Neutrophil (primary cell): ENCODE measurements around the gene SYNGR4.

Experiments
- H3K27ac ChIP-seq: fragments of 200-600 bp; sonication (generic); 2 replicates; pipeline ENCODE4 v1.5.1; 2016; ENCODE audit warnings: mild to moderate bottlenecking, moderate library complexity
- H3K27me3 ChIP-seq: fragments of 200-600 bp; sonication (generic); 2 replicates; pipeline ENCODE4 v1.6.0; 2016; ENCODE audit warnings: mild to moderate bottlenecking
- H3K36me3 ChIP-seq: fragments of 200-600 bp; sonication (generic); 2 replicates; pipeline ENCODE4 v1.5.1; 2017
- H3K4me1 ChIP-seq, 2 experiments: fragments of 200-600 bp in 1 of 2; sonication (generic) in 1 of 2; 1 replicate in 1 of 2; 2 replicates in 1 of 2; pipeline versions ENCODE4 v1.5.1 to v1.6.1; 2013 to 2016; ENCODE audit warnings: low read depth in 1 of 2, low read length in 1 of 2, mild to moderate bottlenecking in 1 of 2, moderate library complexity in 1 of 2; ENCODE audit not compliant: control insufficient read depth in 1 of 2, insufficient read depth in 1 of 2
- H3K4me3 ChIP-seq, 2 experiments: fragments of 200-600 bp in 1 of 2; sonication (generic) in 1 of 2; 1 replicate in 1 of 2; 2 replicates in 1 of 2; pipeline ENCODE4 v1.5.1; 2013 to 2016; ENCODE audit warnings: low read depth in 1 of 2, low read length in 1 of 2, mild to moderate bottlenecking in 1 of 2, moderate library complexity in 1 of 2
- H3K9me3 ChIP-seq: fragments of 200-600 bp; sonication (generic); 2 replicates; pipeline ENCODE4 v1.5.1; 2016
- CTCF ChIP-seq: fragments of 200-600 bp; sonication (generic); IDR thresholded peaks from 2 replicates; pipeline ENCODE4 v1.5.1; 2016; ENCODE audit warnings: antibody characterized with exemption

Gene SYNGR4

GRCh38 chr19:48346191-48346590, 18.0 kb upstream of the SYNGR4 start:
- no peaks in the 10 kb centered on the region for H3K36me3 ChIP-seq
- H3K27ac ChIP-seq = no peak overlapping the region
- H3K27me3 ChIP-seq = no peaks in the 10 kb centered on the region
- TF ChIP-seq CTCF = no peak
- no peak overlapping the region for H3K4me3 ChIP-seq
- H3K9me3 ChIP-seq = no peaks in the 10 kb centered on the region
- peaks cover 4 to 5% of the 10 kb centered on the region in 2 experiments for H3K4me1 ChIP-seq

GRCh38 chr19:48348045-48348444, 16.1 kb upstream of the SYNGR4 start:
- no peak overlapping the region for H3K27ac ChIP-seq
- no peak overlapping the region for H3K4me3 ChIP-seq
- TF ChIP-seq CTCF = no peak

GRCh38 chr19:48348737-48349136, 15.4 kb upstream of the SYNGR4 start:
- Histone ChIP-seq H3K9me3 (no peaks in the 10 kb centered on the region), H3K36me3 (no peaks in the 10 kb centered on the region), H3K4me1 (no peaks in the 10 kb centered on the region), H3K4me3 (no peak overlapping the region), H3K27me3 (no peaks in the 10 kb centered on the region), H3K27ac (no peak overlapping the region)
- TF ChIP-seq CTCF = no peak

More at GRCh38 chr19:48348045-48348444, 16.1 kb upstream of the SYNGR4 start:
- H3K27me3 ChIP-seq = no peaks in the 10 kb centered on the region
- no peaks in the 10 kb centered on the region for H3K9me3 ChIP-seq
- peaks cover 3 to 4% of the 10 kb centered on the region in 2 experiments for H3K4me1 ChIP-seq
- H3K36me3 ChIP-seq = no peaks in the 10 kb centered on the region

- Histone ChIP-seq H3K27ac (no peak overlapping the region), H3K36me3 (no peaks in the 10 kb centered on the region), H3K4me3 (no peak overlapping the region), H3K4me1 (no peaks in the 10 kb centered on the region), H3K9me3 (no peaks in the 10 kb centered on the region), H3K27me3 (no peaks in the 10 kb centered on the region)
- no peak for TF ChIP-seq CTCF
These were observed 13.3 kb upstream of the SYNGR4 start for GRCh38 chr19:48350856-48351255.

GRCh38 chr19:48351341-48351752, 12.8 kb upstream of the SYNGR4 start:
- Histone ChIP-seq H3K27ac (no peak overlapping the region), H3K9me3 (no peaks in the 10 kb centered on the region), H3K36me3 (no peaks in the 10 kb centered on the region), H3K27me3 (no peaks in the 10 kb centered on the region), H3K4me1 (no peaks in the 10 kb centered on the region), H3K4me3 (no peak overlapping the region)
- peak; percentile 90 for TF ChIP-seq CTCF

GRCh38 chr19:48353677-48354076, 10.5 kb upstream of the SYNGR4 start:
- Histone ChIP-seq H3K4me1 (no peaks in the 10 kb centered on the region), H3K4me3 (no peak overlapping the region), H3K9me3 (no peaks in the 10 kb centered on the region), H3K27me3 (no peaks in the 10 kb centered on the region), H3K27ac (no peak overlapping the region), H3K36me3 (no peaks in the 10 kb centered on the region)
- no peak for TF ChIP-seq CTCF
